Stimulated activated CD8-positive, alpha-beta memory T cell treated with anti-CD3 and anti-CD28 coated beads, Interleukin-7, amount 100 ng/mL, for 4 hours (primary cell): Measurements from ENCODE around the gene TTC34.

Experiments
- DNase-seq, 2 donors: peaks; one replicate each; pipeline ENCODE4 v3.0.0-alpha.2; 2020; ENCODE audit warnings: low read depth in 2 of 2

Gene TTC34

DNA sequence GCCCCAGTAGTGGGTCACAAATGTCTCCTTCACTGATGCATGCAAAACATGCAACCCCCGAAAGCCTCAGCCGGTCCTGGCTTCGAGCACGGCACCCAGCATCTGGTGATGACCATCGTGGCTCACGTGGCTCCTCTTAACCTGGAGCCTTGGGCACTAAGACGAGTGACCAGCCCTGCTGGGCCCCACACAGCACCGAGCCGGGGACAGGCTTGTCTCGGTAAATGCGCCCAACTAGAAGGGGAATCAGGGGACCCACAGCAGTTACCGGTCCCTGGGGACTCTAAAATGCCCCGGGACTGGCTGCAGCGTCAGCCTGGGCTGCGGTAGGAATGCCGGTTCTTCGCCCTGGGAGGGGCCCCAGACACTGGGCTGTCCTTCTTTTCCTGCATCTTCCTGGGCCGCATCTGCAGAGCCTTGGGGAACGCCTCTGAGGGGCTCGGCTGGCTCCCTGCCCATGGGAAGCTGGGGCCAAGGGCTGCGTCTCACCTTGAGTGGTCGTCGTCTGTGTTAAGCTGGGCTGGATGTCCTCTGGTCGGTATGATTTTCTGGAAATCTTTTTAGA, 13.1 kb upstream of the TTC34 start:
- DNase-seq, result no peak

DNA sequence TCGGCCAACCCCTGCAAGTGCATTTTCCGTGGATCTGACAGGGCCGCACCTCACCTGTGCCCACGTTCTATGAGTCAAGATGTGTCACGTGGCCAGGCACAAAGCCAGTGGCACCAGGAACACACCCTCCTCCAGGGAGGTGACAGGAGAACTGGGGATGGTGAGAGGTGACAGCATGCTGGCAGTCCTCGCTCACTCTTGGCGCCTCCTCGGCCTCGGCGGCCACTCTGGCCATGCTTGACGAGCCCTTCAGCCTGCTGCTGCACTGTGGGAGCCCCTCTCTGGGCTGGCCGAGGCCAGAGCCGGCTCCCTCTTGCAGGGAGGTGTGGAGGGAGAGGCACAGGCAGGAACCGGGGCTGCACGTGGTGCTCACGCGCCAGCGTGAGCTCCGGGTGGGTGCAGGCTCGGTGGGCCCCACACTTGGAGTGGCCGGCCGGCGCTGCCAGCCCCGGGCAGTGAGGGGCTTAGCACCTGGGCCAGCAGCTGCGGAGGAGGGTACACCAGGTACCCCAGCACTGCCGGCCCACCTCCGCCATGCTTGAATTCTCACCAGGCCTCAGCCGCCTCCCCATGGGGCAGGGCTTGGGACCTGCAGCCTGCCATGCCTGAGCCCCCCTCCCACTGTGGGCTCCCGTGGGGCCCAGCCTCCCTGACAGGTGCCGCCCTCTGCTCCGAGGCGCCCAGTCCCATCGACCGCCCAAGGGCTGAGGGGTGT, 11.6 kb upstream of the TTC34 start:
- no peak for DNase-seq

DNA sequence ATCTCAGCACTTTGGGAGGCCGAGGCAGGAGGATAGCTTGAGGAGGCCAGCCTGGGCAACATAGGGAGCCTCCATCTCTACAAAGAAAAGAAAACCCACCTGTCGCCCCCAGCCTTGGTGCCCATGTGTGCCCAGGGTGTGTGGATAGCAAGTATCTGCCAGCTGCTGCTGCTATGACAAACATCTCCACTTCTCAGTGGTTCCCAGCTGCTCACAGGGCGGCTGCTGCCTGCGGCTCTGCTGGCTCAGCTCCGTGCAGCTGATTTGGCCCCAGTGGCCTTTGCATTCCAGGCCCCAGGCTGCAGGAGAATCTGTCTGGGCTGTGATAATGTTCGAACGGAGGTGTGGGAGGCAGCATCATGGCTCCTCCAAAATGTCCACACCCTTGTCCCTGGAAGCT, 10.6 kb upstream of the TTC34 start:
- DNase-seq, result no peak

DNA sequence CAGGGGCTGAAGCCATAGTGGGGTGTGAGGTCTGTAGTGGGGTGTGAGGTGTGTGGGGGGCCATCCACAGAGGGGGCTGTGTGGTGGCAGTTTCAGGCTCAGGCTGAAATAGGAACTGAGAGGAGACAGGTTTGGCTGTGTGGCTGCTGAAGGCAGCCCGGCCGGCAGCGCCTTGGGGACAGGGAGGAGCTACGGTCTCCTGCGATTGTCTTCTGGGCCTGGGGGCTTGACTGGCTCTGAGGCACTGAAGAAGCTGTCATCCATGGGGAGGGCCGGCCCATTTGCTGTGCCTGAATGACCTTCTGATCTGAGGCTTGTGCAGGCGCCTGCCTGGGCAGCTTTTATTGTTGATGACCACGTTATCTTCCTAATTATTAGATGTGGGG, 10.0 kb upstream of the TTC34 start:
- DNase-seq, result no peak

DNA sequence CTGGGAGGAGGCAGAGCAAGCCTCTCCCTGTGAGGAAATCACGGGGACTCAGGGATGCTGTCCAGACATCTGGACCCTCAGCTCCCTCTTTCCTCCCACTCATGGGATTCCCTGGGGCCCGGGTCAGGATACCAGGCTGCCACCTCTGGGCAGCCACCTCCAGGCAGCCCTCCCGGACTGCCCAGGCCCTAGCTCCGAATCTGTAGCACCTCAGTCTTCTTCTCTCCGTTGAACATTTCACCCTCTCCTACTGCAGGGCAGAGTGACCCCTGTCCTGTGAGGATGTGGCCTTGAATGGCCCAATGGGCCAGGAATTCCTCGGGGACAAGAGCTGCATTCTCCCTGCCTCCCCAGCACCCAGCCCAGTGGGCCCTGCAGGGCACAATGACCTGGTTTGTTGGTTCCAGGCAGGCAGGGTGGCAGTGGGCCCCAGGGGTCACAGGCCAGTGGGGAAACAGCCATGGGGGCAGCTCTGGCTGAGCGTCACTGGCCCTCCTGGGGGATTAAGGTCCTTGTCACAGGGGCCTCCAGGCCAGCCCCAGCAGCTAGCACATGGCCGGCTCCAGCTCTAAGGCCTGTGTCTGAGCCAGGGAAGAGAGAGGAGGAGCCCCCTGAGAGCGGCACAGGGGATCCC, 9.5 kb upstream of the TTC34 start:
- DNase-seq, result no peak

DNA sequence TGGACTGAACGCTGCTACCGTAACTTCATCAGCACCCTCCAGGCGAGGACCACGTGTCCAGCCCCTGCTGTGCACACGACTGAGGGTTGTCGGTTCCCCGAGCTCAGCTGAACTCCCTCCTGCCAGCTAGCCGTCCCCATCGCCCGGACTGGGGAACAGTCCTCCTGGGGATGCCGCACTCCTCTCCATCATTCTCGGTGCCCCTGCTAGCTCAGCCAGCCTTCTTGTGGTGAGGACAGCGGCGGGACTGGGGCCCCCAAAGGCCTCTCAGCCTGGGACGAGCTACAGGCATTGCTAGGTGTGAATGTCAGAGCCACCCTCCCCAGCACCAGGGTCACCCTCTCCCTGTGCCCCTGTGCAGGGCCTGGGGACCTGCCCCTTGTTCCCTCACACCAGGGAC, 8.8 kb upstream of the TTC34 start:
- DNase-seq, result no peak

DNA sequence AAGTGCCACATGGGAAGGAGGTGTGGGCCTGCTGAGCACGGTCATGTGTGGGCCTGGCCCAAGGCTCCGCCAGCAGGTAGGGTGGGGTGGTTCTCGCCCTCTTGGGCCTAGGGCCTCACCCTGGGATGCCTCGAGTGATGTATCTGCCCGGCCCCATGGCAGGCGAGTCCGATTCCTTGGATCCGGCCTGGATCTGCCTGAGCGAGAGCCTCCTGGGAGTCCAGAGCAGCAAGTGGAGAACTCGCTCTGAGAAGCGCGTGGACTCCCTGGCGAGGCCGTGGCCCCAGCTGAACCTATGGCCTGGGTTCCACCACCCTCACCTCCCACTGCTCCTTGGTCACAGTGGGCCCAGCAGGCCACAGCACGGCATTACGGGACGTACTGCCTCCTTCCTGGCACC, 8.2 kb upstream of the TTC34 start:
- DNase-seq, result no peak

DNA sequence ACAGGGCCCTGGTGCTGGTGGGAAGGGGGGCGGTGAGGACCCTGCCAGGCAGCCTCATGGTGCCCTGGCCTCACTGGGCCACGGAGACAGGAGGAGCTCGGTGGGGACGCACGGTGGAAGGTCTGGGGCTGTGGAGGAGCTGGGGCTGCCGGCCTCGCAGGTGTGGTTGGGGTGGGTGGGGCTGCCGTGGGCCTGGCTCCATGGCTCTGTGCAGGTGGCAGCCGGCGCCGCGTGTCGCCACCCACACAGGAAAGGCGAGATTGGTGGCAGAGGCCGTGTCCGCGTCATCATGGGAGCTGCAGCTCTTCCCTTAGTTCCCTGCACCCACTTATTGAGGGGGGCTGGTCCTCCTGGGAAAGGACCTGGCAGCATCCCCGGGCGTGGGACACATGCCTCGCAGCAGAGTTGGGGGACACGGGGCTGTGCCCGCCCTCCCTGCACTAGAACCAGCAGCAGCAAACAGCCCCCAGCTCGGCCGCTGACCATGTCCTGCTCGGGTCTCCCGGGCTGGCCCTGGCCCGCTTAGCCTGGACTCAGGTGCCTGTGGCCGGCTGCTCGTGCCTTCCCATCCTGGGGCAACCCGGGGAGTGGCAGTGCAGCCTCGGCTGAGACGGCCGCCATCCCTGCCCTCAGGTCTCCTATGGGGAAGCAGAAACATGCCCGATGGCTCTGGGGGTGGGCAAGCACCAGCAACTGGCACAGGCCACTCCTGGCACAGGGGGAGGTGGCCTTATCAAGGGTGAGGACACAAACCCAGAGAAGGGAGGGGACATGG, 7.5 kb upstream of the TTC34 start:
- DNase-seq, result no peak

DNA sequence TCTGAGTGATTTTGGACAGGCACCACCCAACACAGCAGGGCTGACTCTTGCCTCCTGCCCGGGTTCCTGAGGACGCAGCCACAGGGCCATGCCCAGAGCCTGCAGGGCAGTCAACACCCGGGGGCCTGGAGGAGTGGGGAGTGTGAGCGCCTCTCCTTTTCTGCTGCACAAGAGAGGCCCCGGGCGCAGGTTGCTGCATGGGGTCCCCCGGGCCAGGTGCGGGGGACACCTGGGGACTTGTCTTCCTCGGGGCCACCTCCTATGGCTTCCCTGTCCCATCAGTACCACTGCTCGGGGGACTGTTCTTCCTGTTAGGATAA, 6.9 kb upstream of the TTC34 start:
- DNase-seq, result no peak

DNA sequence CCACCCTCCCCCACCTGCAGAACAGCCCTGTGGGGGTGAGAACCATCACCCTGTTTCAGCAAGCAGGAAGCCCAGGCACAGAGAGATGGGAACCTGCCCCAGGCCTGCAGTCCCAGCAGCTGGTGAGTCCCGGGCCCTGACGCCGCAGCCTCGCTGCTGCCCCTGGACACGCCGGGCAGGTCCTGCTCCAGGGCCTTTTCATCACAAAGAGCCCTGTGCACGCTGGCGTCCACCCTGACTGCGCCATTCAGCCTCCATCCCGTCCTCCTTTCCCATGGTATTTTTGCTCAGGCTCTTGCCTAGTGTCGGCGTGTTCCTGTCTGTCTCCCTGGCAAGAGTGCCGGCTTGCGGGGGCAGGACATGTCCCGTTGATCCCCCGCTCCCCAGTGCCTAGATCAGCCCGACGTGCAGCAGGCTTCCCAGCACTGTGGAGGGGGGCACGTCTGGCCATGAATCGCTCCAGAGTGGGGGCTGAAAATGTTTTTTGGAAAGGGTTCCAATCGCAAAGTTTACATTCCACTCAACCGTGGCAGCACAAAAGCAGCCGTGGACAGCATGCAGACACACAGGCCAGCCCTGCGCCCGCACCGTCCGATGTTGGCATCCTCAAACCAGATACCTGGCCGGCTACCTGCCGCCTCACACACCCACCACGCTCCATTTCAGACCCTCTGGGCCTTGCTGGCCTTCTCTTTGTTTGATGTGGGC, 6.3 kb upstream of the TTC34 start:
- DNase-seq, result no peak

DNA sequence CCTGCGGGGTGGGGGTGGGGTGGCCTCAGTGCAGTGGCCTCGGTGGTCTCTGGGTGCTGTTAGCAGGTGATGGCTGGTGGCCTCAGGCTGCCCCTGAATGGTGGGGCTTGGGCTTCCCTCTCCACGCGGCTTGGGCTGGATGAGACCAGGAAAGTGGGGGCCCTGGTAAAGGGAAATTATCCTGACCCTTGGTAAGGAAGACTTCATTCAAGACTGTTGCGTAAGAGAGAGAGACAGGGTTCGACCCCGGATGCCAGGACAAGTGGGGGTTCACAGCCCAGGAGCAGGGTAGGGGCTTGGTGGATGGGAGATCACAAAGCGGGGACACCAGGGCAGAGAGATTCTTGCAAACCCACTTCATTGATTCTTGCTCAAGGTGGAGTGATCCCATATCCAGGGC, 5.5 kb upstream of the TTC34 start:
- DNase-seq, result no peak

DNA sequence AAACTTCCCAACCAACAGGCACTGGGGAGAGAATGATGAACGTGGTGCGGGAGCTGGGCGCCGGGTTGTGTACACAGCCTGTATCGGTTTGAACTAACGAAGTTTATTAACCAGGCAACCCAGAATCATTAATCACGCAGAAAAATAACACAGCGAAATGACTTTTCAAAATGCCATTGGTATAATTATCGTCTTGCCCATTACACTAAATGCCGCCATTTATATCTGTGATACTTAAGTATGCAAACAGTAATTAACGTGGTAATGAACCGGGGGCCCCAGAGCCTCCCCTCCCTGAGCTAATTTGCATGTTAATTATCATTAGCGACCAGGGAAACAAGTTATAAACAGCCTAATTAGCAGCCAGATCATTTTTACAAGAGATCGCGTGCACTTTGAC, 5.1 kb upstream of the TTC34 start:
- no peak for DNase-seq

DNA sequence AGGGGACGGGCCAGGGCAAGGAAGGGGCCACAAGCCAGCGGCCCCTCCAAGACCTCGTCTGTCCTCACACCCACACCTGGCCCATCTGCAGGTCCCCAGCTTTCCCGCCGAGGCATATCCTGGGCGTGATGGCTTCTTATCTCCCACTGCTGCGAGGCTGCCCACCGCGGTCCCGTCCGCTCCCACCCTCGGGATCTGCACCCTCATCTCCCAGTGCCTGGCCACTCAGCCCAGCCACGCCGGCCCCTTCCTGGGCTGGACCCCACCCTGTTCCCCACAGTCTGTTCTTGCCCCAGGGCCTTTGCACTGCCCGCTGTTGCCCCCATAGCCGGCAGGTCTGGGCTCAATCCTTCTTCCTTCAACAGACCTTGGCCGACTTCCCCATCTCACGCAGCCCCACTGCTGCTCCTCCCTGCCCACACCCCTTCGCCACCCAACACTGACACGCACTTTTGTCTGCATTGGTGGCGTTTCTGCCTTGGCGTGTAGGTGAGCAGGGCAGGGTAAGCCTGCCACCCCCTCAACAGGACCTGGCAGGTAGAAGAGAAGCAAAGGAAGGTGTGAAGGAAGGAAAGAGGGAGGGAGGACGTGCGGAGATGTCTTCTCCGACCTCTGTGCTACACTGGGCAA, 4.4 kb upstream of the TTC34 start:
- DNase-seq, result no peak

DNA sequence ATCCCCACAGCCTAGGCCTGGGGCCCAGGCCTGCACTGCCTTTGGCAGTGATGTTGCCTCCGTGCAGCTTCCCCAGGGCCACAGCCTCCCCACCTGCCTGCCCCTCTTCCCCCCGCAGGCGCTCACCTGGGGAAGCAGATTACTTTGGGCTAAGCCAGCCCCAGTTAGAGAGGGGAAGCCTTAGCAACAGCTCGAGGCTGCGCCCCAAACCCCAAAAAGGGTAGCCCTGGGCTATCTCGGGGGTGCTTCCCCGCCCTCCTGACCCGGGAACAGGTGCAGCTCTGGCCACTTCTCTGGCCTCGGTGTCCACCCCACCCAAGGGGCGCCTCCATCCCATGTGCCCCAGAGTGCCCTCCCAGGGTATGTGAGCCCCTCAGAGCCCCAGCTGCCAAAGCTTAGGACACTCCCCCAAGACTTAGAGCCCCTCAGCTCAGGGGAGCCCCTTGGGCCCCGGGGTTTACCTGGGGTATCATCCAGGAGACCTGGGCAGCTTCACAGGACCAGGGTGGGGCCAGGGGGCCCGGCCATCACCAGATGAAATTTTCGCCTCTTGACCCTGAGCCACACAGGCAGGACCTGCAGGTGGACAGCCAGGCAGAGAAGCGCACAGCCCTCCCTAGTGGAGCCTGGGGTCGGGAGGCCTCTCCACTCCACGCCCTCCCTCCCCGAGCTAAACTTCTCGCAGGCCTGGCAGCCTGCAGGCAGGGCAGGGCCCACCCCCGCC, 3.3 kb upstream of the TTC34 start:
- DNase-seq, result no peak

DNA sequence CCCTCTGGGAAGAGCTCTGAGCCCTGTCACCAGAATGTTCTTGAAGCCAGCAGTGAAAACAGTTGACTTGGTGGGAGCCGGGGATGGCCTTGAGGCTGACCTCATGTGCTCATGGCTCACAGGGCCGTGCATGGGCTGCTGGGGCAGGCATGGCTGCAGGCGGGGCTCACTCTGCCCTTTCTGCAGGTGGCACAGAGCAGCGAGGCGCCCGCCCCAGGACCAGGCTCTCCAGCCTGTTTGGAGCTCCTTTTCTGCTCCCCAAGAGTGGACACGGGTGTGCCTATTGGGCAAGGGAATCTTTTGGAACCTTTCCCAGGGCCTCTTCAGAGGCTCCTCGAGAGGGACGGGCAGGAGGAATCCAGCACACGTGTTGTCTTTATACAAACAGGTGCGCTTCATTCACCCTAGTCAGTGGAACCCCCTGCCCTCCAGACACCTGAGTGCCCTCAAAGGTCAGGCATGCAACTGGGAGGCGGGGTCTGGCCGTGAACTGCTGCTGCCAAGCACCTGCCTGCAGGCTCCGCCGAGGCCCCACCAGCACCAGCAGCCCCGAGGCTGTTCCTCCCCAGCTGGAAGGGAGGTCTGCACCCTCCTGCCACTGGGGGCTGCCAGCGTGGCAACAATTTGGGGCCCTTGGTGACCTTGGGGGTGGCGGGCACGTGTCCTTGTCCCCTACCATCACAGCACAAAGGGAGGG, 2.6 kb upstream of the TTC34 start:
- no peak for DNase-seq

DNA sequence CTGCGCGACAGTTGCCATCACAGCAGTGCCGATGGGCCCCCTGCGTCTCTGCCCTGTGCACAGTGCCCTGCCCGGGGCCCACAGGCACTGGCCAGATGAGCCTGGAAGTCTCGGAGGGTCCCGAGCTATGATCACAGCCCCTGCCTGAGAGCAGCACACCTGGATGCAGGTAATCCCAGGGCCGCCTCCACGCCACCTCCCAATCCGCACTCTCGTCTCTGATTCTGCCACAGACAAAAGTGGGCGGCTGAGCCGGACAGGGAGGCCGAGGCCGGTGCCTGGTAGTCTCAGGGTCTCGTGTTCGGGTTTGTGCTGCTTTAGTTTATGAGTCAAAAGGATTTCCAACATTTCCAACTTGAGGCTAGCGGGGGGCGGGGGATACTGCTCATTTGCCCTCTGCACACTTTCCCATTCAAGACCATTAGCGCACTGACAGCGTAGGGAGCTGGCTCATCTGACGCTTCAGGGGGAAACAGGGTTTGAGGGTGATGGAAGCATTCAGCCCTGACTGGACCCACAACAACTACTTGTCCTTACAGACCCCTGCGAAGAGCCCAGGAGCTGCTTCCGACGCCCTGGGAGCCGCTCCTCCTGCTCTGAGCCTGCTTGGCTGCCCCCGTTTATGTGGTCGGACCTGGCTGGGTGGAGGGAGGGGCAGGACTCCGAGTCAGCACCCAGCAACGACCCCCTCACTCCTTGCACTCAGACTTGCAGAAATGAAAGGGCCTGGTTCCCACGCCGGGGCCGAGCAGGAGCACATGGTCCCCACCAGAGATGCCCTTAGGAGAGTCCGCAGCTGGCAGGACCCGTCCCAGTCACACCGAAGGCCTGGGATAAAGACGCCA, 1.8 kb upstream of the TTC34 start:
- DNase-seq, result no peak

DNA sequence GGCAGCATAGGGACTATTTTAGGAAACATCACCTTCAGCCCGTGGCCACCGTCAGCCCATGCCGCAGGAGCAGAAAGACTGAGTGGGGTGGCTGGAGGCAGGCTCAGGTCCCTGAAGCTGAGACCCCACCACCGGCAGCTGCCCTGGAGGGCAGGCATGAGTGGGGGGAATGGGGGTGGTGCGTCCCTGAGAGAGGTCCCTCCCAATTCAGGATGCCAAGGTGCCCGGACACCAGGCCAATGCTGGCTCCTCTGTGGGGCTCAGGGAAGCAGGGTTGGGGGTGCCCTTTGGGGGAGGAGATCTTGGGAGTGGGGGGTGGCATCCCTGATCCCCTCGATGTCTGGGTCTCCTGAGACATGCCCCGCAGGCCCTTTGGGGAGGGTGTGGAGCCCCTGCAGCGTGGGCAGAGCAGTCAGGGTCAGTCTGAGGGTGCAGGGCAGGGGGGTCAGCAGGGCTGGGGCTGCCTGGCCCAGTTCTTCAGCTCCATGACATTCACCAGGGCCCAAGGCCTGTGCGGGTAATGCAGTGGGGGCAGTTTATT, 998 bp upstream of the TTC34 start:
- no peak for DNase-seq

DNA sequence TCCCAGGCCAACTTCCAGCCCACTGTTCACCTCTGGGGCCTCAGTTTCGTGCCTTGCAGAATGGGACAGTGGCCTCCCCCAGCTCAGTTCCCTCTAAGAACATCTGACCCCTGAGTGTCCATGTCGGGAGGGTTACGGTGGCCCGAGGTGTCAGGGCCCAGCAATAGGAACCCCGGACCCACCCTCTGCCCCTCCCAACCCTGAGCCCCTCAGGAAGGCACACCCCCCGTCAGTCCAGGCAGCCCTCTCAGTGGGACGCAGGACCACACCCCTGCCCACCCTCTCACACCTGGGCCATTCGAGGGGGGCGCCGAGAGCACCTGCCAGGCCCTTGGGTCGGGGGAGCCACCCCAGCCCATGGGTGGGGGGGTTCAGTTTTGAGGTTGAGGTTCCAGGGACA, 447 bp downstream of the TTC34 start:
- no peak for DNase-seq

DNA sequence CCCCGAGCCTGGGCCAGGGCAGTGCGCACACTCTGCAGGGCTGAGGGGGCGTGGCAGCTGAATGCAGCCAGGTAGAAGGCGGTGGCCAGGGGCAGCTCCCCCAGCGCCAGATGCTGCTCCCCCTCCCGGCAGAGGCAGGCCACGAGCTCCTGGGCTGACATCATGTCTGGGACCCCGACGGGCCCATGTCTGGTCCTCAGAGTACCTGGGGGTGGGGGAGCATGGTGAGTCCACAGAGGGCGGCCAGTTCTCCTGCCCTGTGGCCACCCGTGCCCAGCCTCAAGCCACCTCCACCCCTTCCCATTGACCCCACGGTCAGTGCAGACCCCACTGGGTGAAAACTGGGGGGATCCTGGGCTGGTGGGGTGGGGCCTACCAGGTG, 838 bp downstream of the TTC34 start:
- DNase-seq, result no peak
